GM18526 (cell line): Measurements from ENCODE around the gene PKN1.

Source experiments
- POLR2A ChIP-seq: IDR thresholded peaks from 3 replicates; pipeline ENCODE4 v1.6.1; 2011; ENCODE audit not compliant: insufficient read length; ENCODE audit errors: extremely low read depth

The PKN1 gene

GRCh38 chr19:14440049-14440448 lies 6.9 kb downstream of the PKN1 start:
- peak; percentile 76 for TF ChIP-seq POLR2A

- no peak for TF ChIP-seq POLR2A
Observed at GRCh38 chr19:14441041-14441938, 8.2 kb downstream of the PKN1 start.

- TF ChIP-seq POLR2A, result no peak
Observed at GRCh38 chr19:14442891-14443631, 10.0 kb downstream of the PKN1 start.

- no peak for TF ChIP-seq POLR2A
Observed at GRCh38 chr19:14443632-14444216, 10.6 kb downstream of the PKN1 start.

- TF ChIP-seq POLR2A, result no peak
Observed at GRCh38 chr19:14446336-14447036, 13.4 kb downstream of the PKN1 start.

GRCh38 chr19:14449321-14449720 lies 16.2 kb downstream of the PKN1 start:
- TF ChIP-seq POLR2A, result no peak

GRCh38 chr19:14450168-14450874 lies 17.2 kb downstream of the PKN1 start:
- no peak for TF ChIP-seq POLR2A

- no peak for TF ChIP-seq POLR2A
Observed at GRCh38 chr19:14450876-14451275, 17.8 kb downstream of the PKN1 start.

GRCh38 chr19:14459703-14460102 lies 26.6 kb downstream of the PKN1 start:
- TF ChIP-seq POLR2A, result no peak

- TF ChIP-seq POLR2A, result no peak
Observed at GRCh38 chr19:14460935-14461334, 27.8 kb downstream of the PKN1 start.

GRCh38 chr19:14463747-14464146 lies 30.6 kb downstream of the PKN1 start:
- no peak for TF ChIP-seq POLR2A

- no peak for TF ChIP-seq POLR2A
Observed at GRCh38 chr19:14467391-14467790, 34.3 kb downstream of the PKN1 start.

- no peak for TF ChIP-seq POLR2A
Observed at GRCh38 chr19:14467816-14468215, 34.7 kb downstream of the PKN1 start.

GRCh38 chr19:14470031-14470876 lies 37.1 kb downstream of the PKN1 start:
- TF ChIP-seq POLR2A, result no peak
